Thyroid gland (tissue), 4 donors: ENCODE data around the gene PTPRN. TPM values are rescaled to one million over a fixed set of nuclear protein-coding genes. Genes with fewer than 3 reads are reported as not detected.

Experiments
- DNase-seq, 2 donors: peaks; one replicate each; pipeline ENCODE4 v3.0.0-alpha.2; 2019
- H3K27ac ChIP-seq, 3 donors: fragments of 200-600 bp; sonication (generic); 1 replicate in 2 of 3; 2 replicates in 1 of 3; pipeline ENCODE4 v1.5.1; 2016 to 2019; ENCODE audit warnings: mild to moderate bottlenecking in 1 of 3, moderate library complexity in 1 of 3
- H3K27me3 ChIP-seq: fragments of 200-600 bp; sonication (generic); one replicate; pipeline ENCODE4 v1.5.1; 2019
- H3K36me3 ChIP-seq, 2 donors: fragments of 200-600 bp; sonication (generic); one replicate each; pipeline ENCODE4 v1.5.1; 2016 to 2019
- H3K4me1 ChIP-seq, 2 donors: fragments of 200-600 bp; sonication (generic); one replicate each; pipeline ENCODE4 v1.5.1; 2017 to 2019
- H3K4me3 ChIP-seq, 3 donors: fragments of 200-600 bp; sonication (generic); replicated peaks in 1 of 3; 1 replicate in 2 of 3; 2 replicates in 1 of 3; pipeline ENCODE4 v1.5.1; 2016; ENCODE audit warnings: mild to moderate bottlenecking in 1 of 3
- H3K9me3 ChIP-seq: fragments of 200-600 bp; sonication (generic); one replicate; pipeline ENCODE4 v1.5.1; 2017
- POLR2A ChIP-seq, 2 donors: fragments of 450-650 bp; IDR thresholded peaks; one replicate each; pipeline ENCODE4 v1.6.1; 2017; ENCODE audit warnings: antibody characterized with exemption in 2 of 2, mild to moderate bottlenecking in 2 of 2, moderate library complexity in 1 of 2
- WGBS, 2 donors: methylation state at CpG; one replicate each; pipeline ENCODE4 v1.1.5; 2017; 5-methylcytosine and 5-hydroxymethylcytosine counted together
- intact Hi-C: fragments of 100-400 bp; cut with DNase I; formaldehyde crosslinking; loops from one replicate; pipeline ENCODE4 v1.15.1; 2023
- total RNA-seq, 4 donors: library from RNA; depleted of rRNA; stranded (reverse); fragments of >200 nt; gene quantifications; one replicate each; pipeline ENCODE4 v1.2.3, GENCODE V29; 2016
- TF ChIP-seq, protein P1 (sequence below), 6 experiments: fragments of 200-600 bp in 3 of 6; fragments of 450-650 bp in 3 of 6; sonication (generic) in 3 of 6; IDR thresholded peaks; one replicate each; pipeline ENCODE4 v1.5.1; 2016 to 2019; ENCODE audit warnings: antibody characterized with exemption in 6 of 6, mild to moderate bottlenecking in 2 of 6, inconsistent platforms in 1 of 6, moderate library complexity in 1 of 6

Gene PTPRN
- total RNA-seq, 4 donors from 2014 or later: 1.9 to 4.6 (median 4.4) TPM; not detected in 1

DNA sequence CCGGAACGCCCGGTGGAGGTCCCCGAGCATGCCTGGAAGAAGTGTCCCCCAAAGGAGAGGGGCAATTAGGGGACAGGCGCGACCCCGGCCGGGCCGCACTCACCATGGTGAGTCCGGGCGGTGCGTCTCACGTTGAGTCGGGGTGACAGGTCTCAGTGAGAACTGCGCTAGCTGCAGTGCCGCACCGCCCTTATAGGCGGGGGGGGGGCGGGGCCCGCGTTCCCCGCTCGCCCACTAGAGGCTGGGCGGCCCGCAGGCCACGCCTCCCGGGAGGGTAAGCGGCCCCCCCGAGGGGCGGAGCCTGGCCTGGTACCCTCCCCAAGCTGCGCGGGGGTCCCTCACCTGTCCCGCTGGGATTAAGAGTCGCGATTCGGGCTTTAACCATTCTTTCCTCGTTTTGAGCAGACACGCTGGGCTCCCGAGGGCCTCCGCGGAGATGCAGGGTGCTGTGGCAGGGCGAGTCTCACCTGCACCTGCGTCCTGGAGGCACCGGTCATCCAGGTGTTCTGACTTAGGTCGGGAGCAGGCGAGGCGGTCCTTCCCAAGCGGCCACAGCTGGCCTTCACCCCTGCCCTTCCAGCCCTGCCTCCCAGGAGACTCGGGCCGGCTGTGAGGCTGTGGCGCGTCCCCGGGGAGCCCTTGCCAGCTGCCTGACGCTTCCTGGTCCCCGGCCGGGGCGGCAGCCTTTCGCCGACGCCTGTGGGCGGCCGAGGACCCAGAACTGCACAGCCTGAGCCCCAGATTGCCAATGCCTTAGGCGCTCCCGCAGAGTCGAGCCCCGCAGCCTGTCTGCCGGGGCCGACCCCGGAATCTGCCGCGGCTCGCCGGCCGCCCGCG lies 55.2 kb downstream of the PTPRN start, which contains the start of gene TUBA4A:
TUBA4A (minus strand) TSS at position 166 of the 837 bp plus-strand sequence; CDS start at position 106, 60 bp downstream.
- intact Hi-C loops: no loop called here
- peak; percentile 88 to 89 for DNase-seq
- WGBS, 2 donors: 0 to 3% methylated on average over 5 to 32 of the region's 76 CpGs
- TF ChIP-seq, protein P1, sequence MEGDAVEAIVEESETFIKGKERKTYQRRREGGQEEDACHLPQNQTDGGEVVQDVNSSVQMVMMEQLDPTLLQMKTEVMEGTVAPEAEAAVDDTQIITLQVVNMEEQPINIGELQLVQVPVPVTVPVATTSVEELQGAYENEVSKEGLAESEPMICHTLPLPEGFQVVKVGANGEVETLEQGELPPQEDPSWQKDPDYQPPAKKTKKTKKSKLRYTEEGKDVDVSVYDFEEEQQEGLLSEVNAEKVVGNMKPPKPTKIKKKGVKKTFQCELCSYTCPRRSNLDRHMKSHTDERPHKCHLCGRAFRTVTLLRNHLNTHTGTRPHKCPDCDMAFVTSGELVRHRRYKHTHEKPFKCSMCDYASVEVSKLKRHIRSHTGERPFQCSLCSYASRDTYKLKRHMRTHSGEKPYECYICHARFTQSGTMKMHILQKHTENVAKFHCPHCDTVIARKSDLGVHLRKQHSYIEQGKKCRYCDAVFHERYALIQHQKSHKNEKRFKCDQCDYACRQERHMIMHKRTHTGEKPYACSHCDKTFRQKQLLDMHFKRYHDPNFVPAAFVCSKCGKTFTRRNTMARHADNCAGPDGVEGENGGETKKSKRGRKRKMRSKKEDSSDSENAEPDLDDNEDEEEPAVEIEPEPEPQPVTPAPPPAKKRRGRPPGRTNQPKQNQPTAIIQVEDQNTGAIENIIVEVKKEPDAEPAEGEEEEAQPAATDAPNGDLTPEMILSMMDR (IDR thresholded peaks at IDR 0.05): peak in 2 of 6 experiments; percentile 6 to 20
- peak; percentile 48 to 97 for TF ChIP-seq POLR2A (IDR thresholded peaks at IDR 0.05)
- H3K27ac ChIP-seq: peak within 1 kb of the TSS; percentile 18 to 49 (median 25)
- peak within 1 kb of the TSS; percentile 24 to 62 (median 49) for H3K4me3 ChIP-seq
- no peaks in the 10 kb centered on the region for H3K9me3 ChIP-seq
- H3K4me1 ChIP-seq: peaks cover 28 to 43% of the 10 kb centered on the region in 2 donors
- H3K27me3 ChIP-seq: no peaks in the 10 kb centered on the region
- H3K36me3 ChIP-seq: no peaks in the 10 kb centered on the region

DNA sequence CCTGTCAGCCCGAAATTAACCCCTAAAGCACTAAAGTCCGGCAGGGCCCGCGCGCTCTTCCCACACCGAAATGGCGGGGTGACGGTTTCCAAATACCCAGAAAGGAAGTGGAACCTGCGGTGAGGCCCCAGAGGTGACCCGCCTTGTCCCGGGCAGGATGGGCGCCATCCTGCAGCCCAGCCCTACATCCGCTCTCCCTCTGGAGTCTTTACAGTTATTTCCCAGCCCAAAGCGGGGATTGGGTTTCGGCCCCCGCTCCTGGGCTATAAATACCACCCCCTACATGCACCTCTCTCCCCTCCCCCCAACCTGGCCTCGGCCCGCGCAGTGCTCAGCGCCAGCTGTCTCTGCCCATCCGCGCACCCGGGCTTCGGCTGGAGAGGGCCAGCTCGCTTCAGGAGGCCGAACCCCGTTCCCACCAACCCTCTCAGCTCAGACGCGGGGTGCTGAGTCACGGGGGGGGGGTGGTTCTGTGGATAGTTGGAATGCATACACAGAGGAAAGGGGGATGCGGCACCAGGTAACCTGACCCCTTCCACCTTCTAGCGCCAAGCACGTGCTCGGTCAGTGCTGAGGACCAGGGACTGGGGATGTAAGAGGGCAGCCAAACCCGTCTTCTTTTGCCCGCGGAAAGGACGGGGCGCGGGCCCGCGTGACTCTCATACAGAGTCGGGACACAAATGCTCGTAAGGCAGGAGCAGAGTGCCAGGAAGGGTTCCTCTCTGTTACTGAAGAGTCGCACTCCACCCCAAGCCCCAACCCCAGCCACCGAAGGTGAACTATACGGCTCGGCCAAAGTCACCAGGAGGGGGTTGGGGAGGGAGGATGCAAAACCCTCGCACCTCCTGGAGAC lies 56.1 kb downstream of the PTPRN start, which contains the start of gene TUBA4B:
TUBA4B (plus strand) TSS at position 344 of the 853 bp plus-strand sequence; CDS start at position 509, 165 bp downstream.
- H3K4me1 ChIP-seq: peaks cover 31 to 52% of the 10 kb centered on the region in 2 donors
- peak within 1 kb of the TSS; percentile 24 to 62 (median 49) for H3K4me3 ChIP-seq
- TF ChIP-seq, protein P1 (IDR thresholded peaks at IDR 0.05): no peak
- TF ChIP-seq POLR2A (IDR thresholded peaks at IDR 0.05): no peak
- DNase-seq: peak; percentile 40 to 46
- 2 to 6% methylated on average over 36 to 37 of the region's 49 CpGs for WGBS, 2 donors
- intact Hi-C loops: no loop called here
- H3K27me3 ChIP-seq: no peaks in the 10 kb centered on the region
- no peaks in the 10 kb centered on the region for H3K9me3 ChIP-seq
- peak within 1 kb of the TSS; percentile 18 to 49 (median 25) for H3K27ac ChIP-seq
- H3K36me3 ChIP-seq: peaks cover 0 to 4% of the 10 kb centered on the region in 2 donors

DNA sequence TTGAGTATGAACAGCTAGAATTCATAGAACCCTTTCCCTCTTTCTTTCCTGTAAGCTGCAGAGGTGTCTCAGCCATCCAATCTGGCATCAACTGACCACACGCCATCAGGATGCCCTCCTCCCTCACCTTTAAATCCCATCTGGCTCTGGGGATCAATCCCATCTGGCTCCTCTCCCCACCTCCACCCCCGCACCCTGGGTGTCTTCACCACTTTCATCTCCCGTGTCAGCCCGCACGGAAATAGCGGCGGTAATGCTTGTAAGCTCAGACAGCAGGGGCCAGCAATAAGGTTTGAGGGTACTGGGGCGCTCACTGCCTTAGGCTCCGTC lies 56.7 kb downstream of the PTPRN start:
- Histone ChIP-seq H3K9me3 (no peaks in the 10 kb centered on the region), H3K36me3 (peaks cover 0 to 4% of the 10 kb centered on the region in 2 donors), H3K27me3 (no peaks in the 10 kb centered on the region), H3K27ac (peak overlapping the region in 2 of 3 donors; percentile 16 to 49), H3K4me3 (peak overlapping the region in 2 of 3 donors; percentile 24 to 62), H3K4me1 (peaks cover 31 to 56% of the 10 kb centered on the region in 2 donors)
- TF ChIP-seq POLR2A (IDR thresholded peaks at IDR 0.05): no peak
- TF ChIP-seq, protein P1 (IDR thresholded peaks at IDR 0.05): no peak
- intact Hi-C loops: no loop called here
- peak in 1 of 2 donors; percentile 22 for DNase-seq
- 25 to 28% methylated on average over 9 of the region's 9 CpGs for WGBS, 2 donors

DNA sequence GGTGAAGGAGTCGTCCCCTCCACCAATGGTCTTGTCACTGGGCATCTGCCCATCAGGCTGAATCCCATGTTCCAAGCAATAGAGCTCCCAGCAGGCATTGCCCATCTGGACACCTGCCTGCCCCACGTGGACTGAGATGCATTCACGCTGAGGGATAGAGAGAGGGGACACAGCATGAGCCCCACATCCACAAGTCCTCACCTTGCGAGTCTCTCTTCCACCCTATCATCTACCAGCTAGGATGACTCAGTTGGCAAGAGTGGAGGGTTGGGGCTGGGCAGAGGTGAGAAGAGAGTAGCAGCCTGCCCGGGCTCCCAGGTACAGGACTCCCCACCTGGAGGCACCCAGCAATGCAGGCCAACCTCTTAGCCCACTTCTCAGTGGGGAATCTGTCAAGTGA lies 57.1 kb downstream of the PTPRN start:
- peaks cover 31 to 59% of the 10 kb centered on the region in 2 donors for H3K4me1 ChIP-seq
- intact Hi-C loops: no loop called here
- 66 to 71% methylated on average over 5 of the region's 5 CpGs for WGBS, 2 donors
- peaks cover 0 to 4% of the 10 kb centered on the region in 2 donors for H3K36me3 ChIP-seq
- DNase-seq: no peak
- TF ChIP-seq, protein P1 (IDR thresholded peaks at IDR 0.05): no peak
- no peak for TF ChIP-seq POLR2A (IDR thresholded peaks at IDR 0.05)
- no peak overlapping the region for H3K4me3 ChIP-seq
- no peaks in the 10 kb centered on the region for H3K27me3 ChIP-seq
- no peaks in the 10 kb centered on the region for H3K9me3 ChIP-seq
- H3K27ac ChIP-seq: peak overlapping the region in 2 of 3 donors; percentile 16 to 49
